ENCODE data around the gene GIGYF2. TPM values are rescaled to one million over a fixed set of nuclear protein-coding genes. Genes with fewer than 3 reads are reported as not detected.
"Not testable (repeated sequence)": the region's sequence is repeated elsewhere in the genome, so short reads cannot be mapped to it uniquely, and the experiment has no call there.

The GIGYF2 gene
- polyA plus RNA-seq, 1 donor: 63.4 TPM

GRCh38 chr2:232688201-232688600 lies 8.9 kb upstream of the GIGYF2 start:
- no peaks in the 10 kb centered on the region for H3K36me3 ChIP-seq (ENCODE audit: control insufficient read depth, insufficient read depth, low read length)
- no peaks in the 10 kb centered on the region for H3K4me1 ChIP-seq (ENCODE audit: control insufficient read depth, insufficient read depth, low read length)
- DNase-seq: no peak
- H3K27ac ChIP-seq (ENCODE audit: low read length): no peak overlapping the region
- no peaks in the 10 kb centered on the region for H3K27me3 ChIP-seq (ENCODE audit: control insufficient read depth, insufficient read depth, low read length)
- H3K4me3 ChIP-seq (ENCODE audit: low read length): no peak overlapping the region
- 91% methylated on average over 4 of the region's 7 CpGs for WGBS (ENCODE audit: insufficient coverage, low lambda C conversion rate)
- H3K9me3 ChIP-seq (ENCODE audit: control insufficient read depth, low read depth, low read length): no peaks in the 10 kb centered on the region

GRCh38 chr2:232689152-232689910 lies 7.8 kb upstream of the GIGYF2 start:
- peak in 1 of 2 donors; percentile 13 for DNase-seq
- Histone ChIP-seq H3K27ac (ENCODE audit: low read length) (no peak overlapping the region), H3K27me3 (ENCODE audit: control insufficient read depth, insufficient read depth, low read length) (no peaks in the 10 kb centered on the region), H3K36me3 (ENCODE audit: control insufficient read depth, insufficient read depth, low read length) (no peaks in the 10 kb centered on the region), H3K4me1 (ENCODE audit: control insufficient read depth, insufficient read depth, low read length) (no peaks in the 10 kb centered on the region), H3K4me3 (ENCODE audit: low read length) (no peak overlapping the region), H3K9me3 (ENCODE audit: control insufficient read depth, low read depth, low read length) (no peaks in the 10 kb centered on the region)
- WGBS (ENCODE audit: insufficient coverage, low lambda C conversion rate): no CpG with 5 or more reads among the region's 3 CpGs

- 100% methylated on average over 1 of the region's 13 CpGs for WGBS (ENCODE audit: insufficient coverage, low lambda C conversion rate)
- H3K27ac ChIP-seq (ENCODE audit: low read length); H3K27me3 ChIP-seq (ENCODE audit: control insufficient read depth, insufficient read depth, low read length): not testable (repeated sequence)
Observed at GRCh38 chr2:232691117-232691516, 6.0 kb upstream of the GIGYF2 start.

GRCh38 chr2:232693344-232693743 lies 3.8 kb upstream of the GIGYF2 start:
- Histone ChIP-seq H3K9me3 (ENCODE audit: control insufficient read depth, low read depth, low read length) (no peaks in the 10 kb centered on the region), H3K4me1 (ENCODE audit: control insufficient read depth, insufficient read depth, low read length) (no peaks in the 10 kb centered on the region), H3K4me3 (ENCODE audit: low read length) (no peak overlapping the region), H3K27me3 (ENCODE audit: control insufficient read depth, insufficient read depth, low read length) (no peaks in the 10 kb centered on the region), H3K27ac (ENCODE audit: low read length) (no peak overlapping the region), H3K36me3 (ENCODE audit: control insufficient read depth, insufficient read depth, low read length) (no peaks in the 10 kb centered on the region)
- DNase-seq: no peak
- no CpG with 5 or more reads among the region's 4 CpGs for WGBS (ENCODE audit: insufficient coverage, low lambda C conversion rate)

More at GRCh38 chr2:232691117-232691516, 6.0 kb upstream of the GIGYF2 start:
- not testable (repeated sequence) for H3K4me1 ChIP-seq (ENCODE audit: control insufficient read depth, insufficient read depth, low read length); H3K4me3 ChIP-seq (ENCODE audit: low read length); H3K36me3 ChIP-seq (ENCODE audit: control insufficient read depth, insufficient read depth, low read length); H3K9me3 ChIP-seq (ENCODE audit: control insufficient read depth, low read depth, low read length); DNase-seq

- peaks cover 10% of the 10 kb centered on the region for H3K4me1 ChIP-seq (ENCODE audit: control insufficient read depth, insufficient read depth, low read length)
- no peaks in the 10 kb centered on the region for H3K9me3 ChIP-seq (ENCODE audit: control insufficient read depth, low read depth, low read length)
- peaks cover 2% of the 10 kb centered on the region for H3K36me3 ChIP-seq (ENCODE audit: control insufficient read depth, insufficient read depth, low read length)
- WGBS (ENCODE audit: insufficient coverage, low lambda C conversion rate): 79% methylated on average over 5 of the region's 10 CpGs
- H3K4me3 ChIP-seq (ENCODE audit: low read length): peak overlapping the region; percentile 83
- H3K27me3 ChIP-seq (ENCODE audit: control insufficient read depth, insufficient read depth, low read length): no peaks in the 10 kb centered on the region
- DNase-seq: no peak
- H3K27ac ChIP-seq (ENCODE audit: low read length): peak overlapping the region; percentile 62
Observed at GRCh38 chr2:232696609-232697058, 497 bp upstream of the GIGYF2 start.

- H3K4me1 ChIP-seq (ENCODE audit: control insufficient read depth, insufficient read depth, low read length): peaks cover 10% of the 10 kb centered on the region
- H3K36me3 ChIP-seq (ENCODE audit: control insufficient read depth, insufficient read depth, low read length): peaks cover 4% of the 10 kb centered on the region
- DNase-seq: no peak
- peak overlapping the region; percentile 83 for H3K4me3 ChIP-seq (ENCODE audit: low read length)
- no peaks in the 10 kb centered on the region for H3K27me3 ChIP-seq (ENCODE audit: control insufficient read depth, insufficient read depth, low read length)
- H3K27ac ChIP-seq (ENCODE audit: low read length): peak overlapping the region; percentile 92
- WGBS (ENCODE audit: insufficient coverage, low lambda C conversion rate): no CpG with 5 or more reads among the region's 11 CpGs
- H3K9me3 ChIP-seq (ENCODE audit: control insufficient read depth, low read depth, low read length): no peaks in the 10 kb centered on the region
Observed at GRCh38 chr2:232697807-232698110, 628 bp downstream of the GIGYF2 start.

GRCh38 chr2:232698556-232699091 lies 1.5 kb downstream of the GIGYF2 start:
- WGBS (ENCODE audit: insufficient coverage, low lambda C conversion rate): 58% methylated on average over 2 of the region's 4 CpGs
- H3K27ac ChIP-seq (ENCODE audit: low read length): peak overlapping the region; percentile 92
- H3K4me3 ChIP-seq (ENCODE audit: low read length): peak overlapping the region; percentile 83

GRCh38 chr2:232699110-232699509 lies 2.0 kb downstream of the GIGYF2 start:
- Histone ChIP-seq H3K9me3 (ENCODE audit: control insufficient read depth, low read depth, low read length) (no peaks in the 10 kb centered on the region), H3K4me3 (ENCODE audit: low read length) (peak overlapping the region; percentile 83), H3K27ac (ENCODE audit: low read length) (no peak overlapping the region), H3K27me3 (ENCODE audit: control insufficient read depth, insufficient read depth, low read length) (no peaks in the 10 kb centered on the region), H3K36me3 (ENCODE audit: control insufficient read depth, insufficient read depth, low read length) (peaks cover 12% of the 10 kb centered on the region), H3K4me1 (ENCODE audit: control insufficient read depth, insufficient read depth, low read length) (peaks cover 10% of the 10 kb centered on the region)
- no peak for DNase-seq
- WGBS (ENCODE audit: insufficient coverage, low lambda C conversion rate): no CpG with 5 or more reads among the region's 2 CpGs

More at GRCh38 chr2:232698556-232699091, 1.5 kb downstream of the GIGYF2 start:
- H3K36me3 ChIP-seq (ENCODE audit: control insufficient read depth, insufficient read depth, low read length): peaks cover 8% of the 10 kb centered on the region
- no peaks in the 10 kb centered on the region for H3K9me3 ChIP-seq (ENCODE audit: control insufficient read depth, low read depth, low read length)
- peak in 1 of 2 donors; percentile 23 for DNase-seq
- H3K27me3 ChIP-seq (ENCODE audit: control insufficient read depth, insufficient read depth, low read length): no peaks in the 10 kb centered on the region
- peaks cover 10% of the 10 kb centered on the region for H3K4me1 ChIP-seq (ENCODE audit: control insufficient read depth, insufficient read depth, low read length)

GRCh38 chr2:232700154-232700553 lies 3.0 kb downstream of the GIGYF2 start:
- no peak overlapping the region for H3K27ac ChIP-seq (ENCODE audit: low read length)
- whole genome bisulfite sequencing (ENCODE audit: insufficient coverage, low lambda C conversion rate): no CpG with 5 or more reads among the region's 1 CpG
- H3K9me3 ChIP-seq (ENCODE audit: control insufficient read depth, low read depth, low read length): no peaks in the 10 kb centered on the region
- no peak for DNase-seq
- peaks cover 10% of the 10 kb centered on the region for H3K4me1 ChIP-seq (ENCODE audit: control insufficient read depth, insufficient read depth, low read length)
- H3K27me3 ChIP-seq (ENCODE audit: control insufficient read depth, insufficient read depth, low read length): no peaks in the 10 kb centered on the region
- H3K36me3 ChIP-seq (ENCODE audit: control insufficient read depth, insufficient read depth, low read length): peaks cover 18% of the 10 kb centered on the region
- no peak overlapping the region for H3K4me3 ChIP-seq (ENCODE audit: low read length)

- H3K27me3 ChIP-seq (ENCODE audit: control insufficient read depth, insufficient read depth, low read length): no peaks in the 10 kb centered on the region
- H3K36me3 ChIP-seq (ENCODE audit: control insufficient read depth, insufficient read depth, low read length): peaks cover 43% of the 10 kb centered on the region
- DNase-seq: no peak
- no peak overlapping the region for H3K4me3 ChIP-seq (ENCODE audit: low read length)
- H3K9me3 ChIP-seq (ENCODE audit: control insufficient read depth, low read depth, low read length): no peaks in the 10 kb centered on the region
- H3K27ac ChIP-seq (ENCODE audit: low read length): no peak overlapping the region
- WGBS (ENCODE audit: insufficient coverage, low lambda C conversion rate): no CpG with 5 or more reads among the region's 4 CpGs
- H3K4me1 ChIP-seq (ENCODE audit: control insufficient read depth, insufficient read depth, low read length): no peaks in the 10 kb centered on the region
Observed at GRCh38 chr2:232707076-232707475, 9.9 kb downstream of the GIGYF2 start.

- H3K27ac ChIP-seq (ENCODE audit: low read length): no peak overlapping the region
- H3K4me3 ChIP-seq (ENCODE audit: low read length): no peak overlapping the region
- no peak for DNase-seq
- H3K27me3 ChIP-seq (ENCODE audit: control insufficient read depth, insufficient read depth, low read length): no peaks in the 10 kb centered on the region
- H3K9me3 ChIP-seq (ENCODE audit: control insufficient read depth, low read depth, low read length): no peaks in the 10 kb centered on the region
- peaks cover 27% of the 10 kb centered on the region for H3K36me3 ChIP-seq (ENCODE audit: control insufficient read depth, insufficient read depth, low read length)
- H3K4me1 ChIP-seq (ENCODE audit: control insufficient read depth, insufficient read depth, low read length): no peaks in the 10 kb centered on the region
Observed at GRCh38 chr2:232713505-232713904, 16.4 kb downstream of the GIGYF2 start.

Data from large intestine (tissue), 3 donors.